Stimulated activated CD8-positive, alpha-beta memory T cell treated with anti-CD3 and anti-CD28 coated beads, Interleukin-2, amount 100 ng/mL, for 48 hours (primary cell): ENCODE data around the gene ZNF621.

Experiments used
- DNase-seq, 2 donors: peaks; one replicate each; pipeline ENCODE4 v3.0.0-alpha.2; 2020; ENCODE audit warnings: low read depth in 2 of 2

ZNF621 gene

DNA sequence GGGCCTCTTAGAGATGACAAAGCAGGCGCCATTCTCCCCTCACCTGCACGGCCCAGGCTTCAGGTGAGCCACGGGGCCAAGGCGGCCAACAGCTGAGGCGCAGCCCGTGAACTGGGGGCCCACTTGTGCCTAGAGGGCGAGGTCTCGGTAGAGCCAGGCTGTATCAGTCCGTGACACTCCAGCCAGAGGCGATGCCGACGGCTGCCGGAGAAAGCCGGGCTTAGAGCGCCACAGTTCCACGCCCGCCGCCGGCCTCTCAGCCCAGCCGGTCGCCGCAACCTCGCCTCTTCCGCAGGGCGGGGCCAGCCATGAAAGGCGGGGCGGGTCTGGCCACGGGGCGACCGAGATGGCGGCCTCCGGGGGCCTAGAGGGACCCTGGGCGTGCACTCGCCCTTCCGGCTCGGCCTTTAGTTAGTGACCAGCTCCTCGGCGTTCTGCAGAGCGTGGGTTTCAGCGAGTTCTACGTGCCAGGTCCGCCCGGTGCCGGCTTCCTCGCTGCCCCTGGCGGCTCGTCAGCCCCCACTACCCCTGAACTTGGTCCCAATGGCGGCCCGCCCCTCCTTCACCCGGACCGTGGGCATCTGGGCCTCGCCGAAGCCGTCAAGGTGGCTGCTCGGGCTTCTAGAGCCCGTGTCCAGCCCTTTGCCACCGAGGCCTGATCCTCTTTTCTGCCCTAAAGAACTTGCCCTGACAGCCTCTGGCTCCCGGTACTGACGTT is at the start of gene ZNF621:
ZNF621 (plus strand) TSS at position 393 of the 718 bp plus-strand sequence. CDS start 881 bp downstream, outside the sequence.
- peak; percentile 75 to 85 for DNase-seq

DNA sequence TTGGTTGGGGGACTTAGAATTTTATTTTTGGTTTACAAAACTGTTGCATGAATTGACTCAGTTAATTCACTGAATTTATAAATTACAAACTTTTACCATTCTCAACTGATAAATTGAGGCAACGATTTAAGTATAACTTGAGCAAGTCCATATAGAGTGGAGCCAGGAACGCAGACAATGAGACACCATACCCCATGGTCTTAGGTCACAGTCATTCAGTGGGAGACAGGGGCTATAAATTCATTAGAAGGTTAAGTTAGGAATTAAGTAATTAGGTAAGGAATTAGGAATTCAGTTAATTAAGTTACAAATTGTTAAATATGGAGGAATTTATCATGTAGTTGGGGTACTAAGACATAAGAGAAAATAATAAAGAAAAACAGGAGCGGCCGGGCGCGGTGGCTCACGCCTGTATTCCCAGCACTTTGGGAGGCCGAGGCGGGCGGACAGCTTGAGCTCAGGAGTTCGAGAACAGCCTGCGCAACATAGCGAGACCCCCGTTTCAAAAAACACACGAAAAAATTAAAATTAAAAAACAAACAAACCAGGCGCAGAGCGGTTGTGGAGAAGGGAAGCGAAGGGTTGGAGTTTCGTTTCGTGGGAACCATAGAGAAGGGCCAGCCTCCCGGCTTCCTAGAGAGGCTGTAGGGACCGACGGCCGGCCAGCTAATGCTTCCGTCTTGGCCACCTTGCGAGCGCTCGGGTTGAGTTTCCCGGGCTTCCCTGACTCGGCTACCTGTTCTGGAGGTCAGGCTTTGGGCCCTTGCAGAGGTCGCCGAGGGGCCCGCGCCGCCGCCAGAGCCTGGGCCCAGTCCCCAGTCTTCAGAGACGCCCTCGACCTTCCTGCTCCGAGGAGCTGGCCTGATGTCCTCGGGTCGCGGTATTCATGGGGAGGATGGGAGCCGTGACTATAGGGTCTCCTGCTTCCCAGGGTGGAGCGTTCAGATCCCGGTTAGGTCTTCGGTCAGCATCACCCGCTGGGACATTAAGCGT is 48.0 kb upstream of the ZNF621 start, which contains the start of gene ZNF619:
ZNF619 (plus strand) TSS at position 645 of the 993 bp plus-strand sequence. CDS start 858 bp downstream, outside the sequence.
- peak; percentile 25 to 43 for DNase-seq

DNA sequence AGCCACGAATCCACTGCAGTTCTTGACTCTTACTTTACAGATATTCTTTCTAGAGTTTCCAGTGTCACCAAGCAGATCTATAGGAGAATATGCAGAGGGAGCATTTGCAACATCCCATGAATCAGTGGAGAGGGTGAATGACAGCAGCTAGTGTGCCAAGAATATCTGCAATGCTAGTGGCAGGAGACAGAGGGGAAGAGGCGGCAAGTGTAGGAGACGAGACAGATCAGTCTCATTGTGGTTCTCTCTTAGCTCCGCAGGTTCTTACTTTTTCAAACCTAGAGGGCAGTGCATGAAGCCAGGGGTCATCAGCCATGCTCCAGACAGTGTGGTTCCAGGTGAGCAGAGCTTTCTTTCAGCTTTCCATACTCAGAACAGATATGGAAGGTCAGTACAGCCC is 47.1 kb upstream of the ZNF621 start:
- no peak for DNase-seq

DNA sequence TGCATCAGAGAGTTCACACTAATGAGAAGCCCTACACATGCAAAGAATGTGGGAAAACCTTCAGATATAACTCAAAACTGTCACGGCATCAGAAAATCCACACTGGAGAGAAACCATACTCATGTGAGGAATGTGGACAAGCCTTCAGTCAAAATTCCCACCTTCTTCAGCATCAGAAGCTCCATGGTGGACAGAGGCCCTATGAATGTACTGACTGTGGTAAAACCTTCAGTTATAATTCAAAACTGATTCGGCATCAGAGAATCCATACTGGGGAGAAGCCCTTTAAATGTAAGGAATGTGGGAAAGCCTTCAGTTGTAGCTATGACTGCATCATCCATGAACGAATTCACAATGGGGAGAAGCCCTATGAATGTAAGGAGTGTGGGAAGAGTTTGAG is 37.6 kb upstream of the ZNF621 start:
- no peak for DNase-seq

DNA sequence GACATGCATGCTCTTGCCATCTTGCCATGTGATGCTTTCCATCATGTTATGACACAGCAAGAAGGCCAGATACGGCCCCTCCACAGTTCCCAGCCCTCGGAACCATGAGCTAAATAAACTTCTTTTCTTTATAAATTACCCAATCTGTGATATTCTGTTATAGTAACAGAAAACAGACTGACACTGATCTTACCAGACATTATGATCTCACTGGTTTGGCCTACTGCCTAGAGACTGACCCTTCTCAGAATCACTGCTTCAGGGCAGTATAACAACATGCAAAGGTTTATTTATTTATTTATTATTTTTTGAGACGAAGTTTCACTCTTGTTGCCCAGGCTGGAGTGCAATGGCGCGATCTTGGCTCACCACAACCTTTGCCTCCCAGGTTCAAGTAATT is 33.8 kb upstream of the ZNF621 start:
- DNase-seq, result no peak

DNA sequence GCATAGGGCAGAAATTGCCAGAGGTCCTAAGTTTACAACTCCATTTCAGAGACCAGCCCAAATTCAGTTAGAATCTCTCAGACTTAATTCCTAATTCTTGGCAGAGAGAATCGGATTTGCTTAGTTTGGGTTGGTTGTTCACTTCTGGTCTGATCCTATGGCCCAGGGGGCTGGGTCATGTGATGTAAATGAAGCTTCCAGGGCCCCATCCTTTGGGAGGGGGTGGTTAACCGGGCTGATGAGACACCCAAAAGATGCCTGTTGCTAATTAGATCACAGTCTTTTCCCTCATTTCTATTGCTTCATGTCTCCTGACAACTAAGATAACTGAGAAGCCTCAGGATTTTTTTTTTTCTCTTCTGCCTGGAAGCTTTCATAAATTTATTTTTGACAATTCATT is 30.1 kb upstream of the ZNF621 start:
- DNase-seq, result no peak

DNA sequence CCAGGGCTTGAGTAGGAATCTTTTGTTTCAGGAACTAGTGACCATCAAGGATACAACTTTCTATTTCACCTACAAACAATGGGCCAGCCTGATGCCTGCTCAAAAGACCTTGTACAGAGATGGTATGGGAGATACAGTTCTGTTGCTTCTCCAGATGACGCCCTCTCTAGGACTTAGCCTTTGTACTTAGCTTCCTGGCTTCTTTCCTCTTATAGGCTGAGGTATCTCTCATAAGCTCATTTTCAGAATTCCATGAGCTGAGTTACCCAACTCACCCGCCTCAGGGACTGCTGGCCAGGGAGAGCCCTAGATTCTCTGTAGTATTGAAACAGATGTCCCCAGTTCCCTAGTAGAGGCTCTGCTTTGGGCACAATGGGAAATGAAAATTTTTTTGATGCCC is 27.5 kb upstream of the ZNF621 start:
- no peak for DNase-seq

DNA sequence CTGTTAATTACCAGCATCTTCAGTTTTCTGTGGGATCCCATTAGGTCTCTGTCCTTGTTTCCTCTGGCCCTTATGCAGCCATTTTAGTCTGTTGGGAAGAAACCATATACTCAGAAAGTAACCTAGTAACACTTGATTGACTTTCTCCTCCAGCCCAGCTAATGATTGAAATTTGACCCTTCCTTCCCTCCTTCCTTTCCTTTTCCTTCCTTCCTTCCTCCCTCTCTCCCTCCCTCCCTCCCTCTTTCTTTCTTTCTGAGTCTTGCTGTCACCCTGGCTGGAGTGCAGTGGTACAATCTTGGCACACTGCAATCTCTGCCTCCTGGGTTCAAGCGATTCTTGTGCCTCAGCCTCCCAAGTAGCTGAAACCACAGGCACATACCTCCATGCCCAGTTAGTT is 24.8 kb upstream of the ZNF621 start:
- DNase-seq, result no peak

DNA sequence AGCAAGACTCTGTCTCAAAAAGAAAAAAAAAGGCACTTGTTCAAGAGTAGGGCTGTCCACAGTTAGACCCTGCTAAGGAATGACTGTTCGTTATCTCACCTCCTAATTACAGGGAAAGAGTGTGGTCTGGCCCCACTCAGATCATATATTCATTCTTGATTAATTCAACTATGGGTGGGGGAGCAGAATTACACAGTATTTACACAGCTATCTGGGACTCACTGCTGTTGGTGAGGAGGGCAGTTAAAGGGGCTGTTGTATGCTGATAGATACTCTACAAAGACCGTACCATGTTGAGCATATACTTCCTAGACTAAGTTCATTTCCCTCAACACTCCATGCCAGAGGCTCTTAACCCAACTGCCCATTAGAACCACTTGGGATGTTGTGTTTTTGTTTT is 22.7 kb upstream of the ZNF621 start:
- no peak for DNase-seq

DNA sequence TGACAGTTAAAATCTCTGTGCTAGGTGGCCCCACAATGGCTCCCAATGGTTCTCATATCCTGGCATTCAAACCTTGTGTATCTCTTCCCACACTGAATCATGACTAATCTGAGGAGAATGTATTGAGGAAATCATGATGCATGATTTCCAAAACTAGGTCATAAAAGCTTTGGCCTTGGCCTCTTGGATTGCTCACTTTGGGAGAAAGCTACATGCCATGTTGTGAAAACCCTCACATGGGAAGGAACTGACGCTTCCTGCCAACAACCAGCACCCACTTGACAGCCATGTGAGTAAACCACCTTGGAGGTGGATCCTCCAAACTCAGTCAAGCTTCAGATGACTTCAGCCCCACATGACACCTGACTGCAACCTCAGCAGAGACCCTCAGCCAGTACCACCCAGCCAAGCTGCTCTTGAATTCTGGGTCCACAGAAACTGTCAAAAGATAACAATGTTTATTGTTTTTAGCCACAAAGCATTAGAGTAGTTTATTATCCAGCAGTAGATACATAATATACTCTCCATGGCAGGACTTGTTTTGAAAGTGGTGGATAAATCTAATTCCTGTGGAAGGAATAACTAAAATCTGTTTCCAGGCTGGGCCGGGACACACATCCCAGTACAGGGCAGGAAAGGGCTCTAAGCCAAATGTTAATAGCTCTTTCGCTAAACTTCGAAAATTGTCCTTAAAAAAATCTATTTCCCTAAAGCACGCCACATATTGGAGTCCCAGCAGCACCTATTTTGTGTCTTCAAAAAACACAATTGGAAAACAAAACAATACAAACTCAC is 19.9 kb upstream of the ZNF621 start:
- no peak for DNase-seq

DNA sequence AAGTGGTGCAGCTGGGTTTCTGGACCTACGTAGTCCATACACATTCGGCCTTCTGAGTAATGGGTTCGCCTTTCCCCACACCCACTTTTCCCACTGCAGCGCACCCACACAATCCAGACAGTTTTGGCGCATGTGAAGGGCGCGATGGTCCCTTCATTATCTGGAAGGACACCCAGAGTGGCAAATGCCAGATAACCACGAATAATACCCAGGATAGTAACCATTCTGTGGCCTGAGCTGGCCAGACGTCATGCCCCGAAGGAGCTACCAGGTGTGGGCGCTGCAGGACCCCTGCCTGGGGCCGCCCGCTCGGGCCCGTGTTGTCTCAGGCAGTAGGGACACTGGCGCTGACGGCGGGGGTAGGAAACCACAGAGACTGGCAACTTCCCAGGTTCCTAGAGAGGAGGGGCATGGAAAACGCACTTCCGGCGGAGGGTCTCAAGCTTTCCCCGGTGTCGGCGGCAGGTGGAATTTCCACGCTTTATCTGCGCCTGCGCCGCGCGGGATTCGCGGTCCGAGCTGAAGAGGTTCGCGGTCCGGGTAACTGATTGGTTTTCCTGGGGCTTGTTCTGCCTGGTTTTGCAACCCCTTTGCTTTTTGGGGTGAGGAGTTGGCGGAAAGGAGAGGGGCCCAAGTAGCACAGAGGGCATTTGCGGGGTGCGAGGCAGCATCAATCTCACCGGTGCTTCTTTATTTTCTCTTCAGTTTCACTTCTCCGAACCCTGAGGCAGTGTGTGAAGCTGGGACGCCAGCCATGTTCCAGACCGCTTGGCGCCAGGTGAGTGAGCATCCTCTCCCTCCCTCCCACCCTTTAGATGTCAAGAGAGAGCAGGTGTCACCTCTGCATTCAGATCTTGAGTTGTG is 18.9 kb upstream of the ZNF621 start, which contains the start of gene ZNF620:
ZNF620 (plus strand) TSS at position 441 of the 864 bp plus-strand sequence; CDS start at position 755, 314 bp downstream.
- DNase-seq, result peak; percentile 33 to 40

DNA sequence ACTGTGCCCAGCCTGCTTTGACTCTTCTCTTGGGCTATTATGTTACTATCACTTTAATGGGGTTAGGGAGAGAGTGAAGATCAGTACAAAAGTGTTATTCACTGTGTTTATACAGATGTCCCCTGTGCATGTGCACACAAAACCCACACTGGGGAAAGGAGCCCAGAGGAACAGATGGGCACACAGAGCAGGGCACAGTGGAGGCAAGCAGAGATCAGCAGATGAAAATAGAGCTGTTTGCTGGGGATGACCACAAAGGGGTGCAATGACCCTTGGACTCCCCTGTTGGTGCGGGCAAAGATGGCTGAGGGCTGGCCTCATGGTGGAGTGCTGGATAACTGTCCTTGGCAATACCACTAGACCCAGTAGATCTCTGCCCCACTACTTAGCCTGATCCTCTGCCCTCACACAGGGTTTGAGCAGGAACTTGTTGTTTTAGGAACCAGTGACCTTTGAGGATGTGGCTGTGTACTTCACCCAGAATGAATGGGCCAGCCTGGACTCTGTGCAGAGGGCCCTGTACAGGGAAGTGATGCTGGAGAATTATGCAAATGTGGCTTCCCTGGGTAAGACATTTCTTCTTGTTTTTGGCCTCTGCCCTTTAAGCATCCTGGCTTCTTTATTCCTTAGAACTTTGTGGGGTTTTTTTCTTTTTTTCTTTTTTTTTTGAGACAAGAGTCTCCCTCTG is 13.6 kb upstream of the ZNF621 start:
- DNase-seq, result no peak

DNA sequence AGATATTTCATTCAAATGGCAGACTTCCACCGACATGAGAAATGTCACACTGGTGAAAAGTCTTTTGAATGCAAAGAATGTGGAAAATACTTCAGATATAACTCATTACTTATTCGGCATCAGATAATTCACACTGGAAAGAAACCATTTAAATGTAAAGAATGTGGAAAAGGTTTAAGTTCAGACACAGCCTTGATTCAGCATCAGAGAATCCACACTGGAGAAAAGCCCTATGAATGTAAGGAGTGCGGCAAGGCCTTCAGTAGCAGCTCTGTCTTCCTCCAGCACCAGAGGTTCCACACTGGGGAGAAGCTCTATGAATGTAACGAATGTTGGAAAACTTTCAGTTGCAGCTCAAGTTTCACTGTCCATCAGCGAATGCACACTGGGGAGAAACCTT is 8.6 kb upstream of the ZNF621 start:
- DNase-seq, result no peak

DNA sequence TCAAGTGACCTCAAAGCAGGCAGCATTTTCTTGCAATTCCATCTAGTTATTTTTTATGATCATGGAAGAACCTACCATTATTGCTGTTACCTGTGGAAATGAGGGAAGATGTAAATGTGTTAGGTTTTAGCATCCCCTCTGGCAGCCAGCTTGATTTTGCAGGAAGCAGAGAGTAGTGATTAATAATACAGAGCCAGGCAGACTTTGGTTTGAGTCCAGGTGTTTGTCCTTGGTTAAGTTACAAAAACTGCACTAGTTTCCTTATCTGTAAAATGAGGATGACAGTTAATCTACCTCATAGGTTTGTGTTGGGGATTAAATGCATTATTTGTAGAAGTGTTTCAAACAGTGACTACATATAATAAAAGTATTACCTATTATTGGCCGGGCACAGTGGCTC is 6.7 kb upstream of the ZNF621 start:
- no peak for DNase-seq

DNA sequence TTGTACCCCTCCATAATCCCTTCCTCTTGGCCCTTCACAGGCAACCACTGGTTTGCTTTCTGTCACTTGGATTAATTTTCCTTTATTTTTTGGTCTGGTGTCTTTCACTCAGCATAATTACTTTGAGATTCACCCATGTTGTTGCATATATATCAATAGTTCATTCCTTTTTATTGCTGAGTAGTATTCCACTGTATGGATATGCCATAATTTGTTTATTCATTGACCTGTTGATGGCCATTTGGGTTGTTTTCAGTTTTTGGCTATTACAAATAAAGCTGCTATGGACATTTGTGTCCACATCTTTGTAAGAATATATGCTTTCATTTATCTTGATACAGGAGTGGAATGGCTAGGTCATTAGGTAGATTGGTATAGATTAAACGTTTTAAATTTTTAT is 5.9 kb upstream of the ZNF621 start:
- DNase-seq, result no peak

DNA sequence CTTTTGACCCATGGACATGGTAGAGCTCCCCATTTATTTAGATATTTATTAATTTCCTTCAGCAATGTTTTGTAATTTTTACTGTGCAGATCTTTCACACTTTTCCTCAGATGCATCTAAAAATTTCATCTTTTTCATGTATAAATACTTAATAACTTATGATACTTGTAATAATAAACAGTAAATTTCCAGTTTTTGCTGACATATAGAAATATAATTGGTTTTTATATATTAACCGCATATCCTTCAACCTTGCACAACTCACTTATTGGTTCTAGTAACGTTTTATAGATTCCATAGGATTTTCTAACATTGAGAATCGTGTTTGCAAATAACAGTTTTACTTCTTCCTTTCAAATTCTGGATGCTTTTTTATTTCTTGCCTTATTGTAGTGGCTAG is 3.5 kb upstream of the ZNF621 start:
- DNase-seq, result no peak

DNA sequence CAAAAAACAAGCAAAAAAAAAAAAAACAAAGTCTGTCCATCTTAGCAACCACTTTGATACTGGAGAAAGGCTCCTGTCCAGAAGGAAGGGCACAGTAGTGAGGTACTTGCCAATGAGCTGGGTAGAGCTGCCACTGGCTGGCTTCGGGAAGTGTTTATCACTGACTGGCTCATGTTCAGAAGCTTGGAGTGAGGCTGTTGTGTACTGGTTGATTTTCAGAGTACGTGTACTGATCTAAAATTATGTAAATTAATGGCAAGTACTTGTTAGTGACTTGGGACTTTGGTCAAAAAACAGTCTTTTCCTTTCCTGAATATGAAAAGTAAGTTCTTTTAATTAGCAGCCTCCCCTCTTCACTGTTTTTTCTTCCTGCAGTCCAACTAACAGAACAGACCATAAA is 979 bp upstream of the ZNF621 start:
- no peak for DNase-seq

DNA sequence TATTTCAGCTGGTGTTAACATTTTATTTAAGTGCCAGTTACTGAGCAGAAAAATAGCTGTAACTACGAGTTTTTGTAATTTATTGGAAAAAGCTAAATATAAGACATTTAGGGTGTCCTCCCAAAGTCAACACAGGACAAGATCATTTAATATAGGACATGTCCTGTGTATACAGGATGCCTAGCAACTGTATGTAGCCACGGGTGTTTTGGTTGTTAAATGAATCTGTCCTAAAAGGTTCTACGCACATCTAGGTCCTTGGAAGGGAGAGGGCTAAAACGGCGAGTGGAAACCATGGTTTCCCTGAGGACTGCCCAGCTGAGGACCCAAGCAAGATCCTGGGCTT is 565 bp upstream of the ZNF621 start:
- DNase-seq, result no peak

DNA sequence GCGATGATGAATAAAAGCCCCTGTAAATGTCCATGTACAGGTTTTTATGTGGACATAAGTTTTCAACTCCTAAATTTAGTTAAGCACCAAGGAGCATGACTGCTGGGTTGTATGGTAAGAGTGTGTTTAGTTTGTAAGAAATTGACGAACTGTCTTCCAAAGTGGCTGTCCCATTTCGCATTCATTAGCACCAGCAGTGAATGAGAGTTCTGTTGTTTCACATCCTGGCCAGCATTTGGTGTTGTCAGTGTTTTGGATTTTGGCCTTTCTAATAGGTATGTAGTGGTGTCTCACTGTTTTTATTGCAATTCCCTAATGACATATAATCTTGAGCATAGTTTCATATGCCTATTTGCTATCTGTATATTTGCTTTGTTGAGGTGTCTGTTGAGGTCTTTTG is 3.7 kb downstream of the ZNF621 start:
- no peak for DNase-seq

DNA sequence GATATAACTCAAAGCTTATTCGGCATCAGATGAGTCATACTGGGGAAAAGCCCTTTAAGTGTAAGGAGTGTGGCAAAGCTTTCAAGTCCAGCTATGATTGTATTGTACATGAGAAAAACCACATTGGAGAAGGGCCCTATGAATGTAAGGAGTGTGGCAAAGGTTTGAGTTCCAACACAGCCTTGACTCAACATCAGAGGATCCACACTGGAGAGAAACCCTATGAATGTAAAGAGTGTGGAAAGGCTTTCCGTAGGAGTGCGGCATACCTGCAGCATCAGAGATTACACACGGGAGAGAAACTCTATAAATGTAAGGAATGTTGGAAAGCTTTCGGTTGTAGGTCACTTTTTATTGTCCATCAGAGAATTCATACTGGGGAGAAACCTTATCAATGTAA is 7.5 kb downstream of the ZNF621 start:
- no peak for DNase-seq
